IMR-90 (cell line): ENCODE measurements around the gene GPT2. TPM values are rescaled to one million over a fixed set of nuclear protein-coding genes. Genes with fewer than 3 reads are reported as not detected.

Source experiments
- ATAC-seq: fragments of 200-7000 bp; cut with Tn5 transposase; 2 replicates; pipeline ENCODE4 v1.9.1; 2020; ENCODE audit warnings: low read depth, mild to moderate bottlenecking, moderate library complexity
- BruUV-seq: library from RNA; stranded (reverse); fragments of 400-500 nt; replicated peaks from 2 replicates; lab custom pipeline; 2021; lab: Mats Ljungman, UMichigan
- CTCF ChIA-PET: fragments of 300-600 bp; formaldehyde crosslinking; extraction: SDS; loops from one replicate; lab custom pipeline; 2021; ENCODE audit warnings: antibody characterized with exemption; lab: Yijun Ruan, JAX
- POLR2A ChIA-PET: fragments of 300-600 bp; sonication (Branson Sonifier 250); formaldehyde crosslinking; loops from one replicate; lab custom pipeline; 2022; ENCODE audit warnings: antibody characterized with exemption; ENCODE audit not compliant: unreplicated experiment; lab: Charles Lee
- DNase-seq: peaks from one replicate; pipeline ENCODE4 v3.0.0; 2013
- H2AFZ ChIP-seq: replicated peaks from 2 replicates; pipeline ENCODE3; 2013; ENCODE audit warnings: low read length, mild to moderate bottlenecking; ENCODE audit not compliant: poor library complexity
- H2AK5ac ChIP-seq: 2 replicates; pipeline ENCODE4 v1.6.1; 2013; ENCODE audit warnings: low read depth, low read length, inconsistent platforms
- H2AK9ac ChIP-seq: replicated peaks from 2 replicates; pipeline ENCODE3; 2013; ENCODE audit warnings: mild to moderate bottlenecking, low read depth, low read length, moderate library complexity; ENCODE audit not compliant: poor library complexity
- H2BK120ac ChIP-seq: 2 replicates; pipeline ENCODE4 v1.6.1; 2013; ENCODE audit warnings: low read depth, low read length, inconsistent platforms
- H2BK15ac ChIP-seq: 3 replicates; pipeline ENCODE4 v1.6.1; 2013; ENCODE audit warnings: low read depth, low read length, inconsistent platforms
- H2BK20ac ChIP-seq: 2 replicates; pipeline ENCODE4 v1.6.1; 2013; ENCODE audit warnings: low read depth, mild to moderate bottlenecking, inconsistent platforms, low read length, moderate library complexity
- H2BK5ac ChIP-seq: 2 replicates; pipeline ENCODE4 v1.6.1; 2013; ENCODE audit warnings: mild to moderate bottlenecking, low read depth, low read length, inconsistent platforms; ENCODE audit not compliant: poor library complexity, severe bottlenecking
- H3K14ac ChIP-seq: replicated peaks from 2 replicates; pipeline ENCODE4 v1.6.1; 2013; ENCODE audit warnings: low read depth, low read length, inconsistent platforms
- H3K18ac ChIP-seq: 2 replicates; pipeline ENCODE4 v1.6.1; 2013; ENCODE audit warnings: low read depth, low read length, control low read depth
- H3K23ac ChIP-seq: 2 replicates; pipeline ENCODE4 v1.6.1; 2013; ENCODE audit warnings: low read depth, low read length, inconsistent platforms
- H3K27ac ChIP-seq: 2 replicates; pipeline ENCODE4 v1.5.1; 2013; ENCODE audit warnings: mild to moderate bottlenecking, control low read depth, low read length; ENCODE audit not compliant: insufficient read depth
- H3K27me3 ChIP-seq: 2 replicates; pipeline ENCODE4 v1.6.1; 2013; ENCODE audit warnings: low read length; ENCODE audit not compliant: control insufficient read depth, insufficient read depth
- H3K36me3 ChIP-seq: 2 replicates; pipeline ENCODE4 v1.6.1; 2013; ENCODE audit warnings: low read length, mixed read lengths; ENCODE audit not compliant: control insufficient read depth, insufficient read depth
- H3K4ac ChIP-seq: 2 replicates; pipeline ENCODE4 v1.6.1; 2013; ENCODE audit warnings: low read depth, low read length, inconsistent platforms
- H3K4me1 ChIP-seq: 2 replicates; pipeline ENCODE4 v1.6.1; 2013; ENCODE audit warnings: low read length, mixed read lengths; ENCODE audit not compliant: control insufficient read depth, insufficient read depth
- H3K4me2 ChIP-seq: 2 replicates; pipeline ENCODE4 v1.6.1; 2013; ENCODE audit warnings: low read depth, mild to moderate bottlenecking, control low read depth, low read length, moderate library complexity
- H3K4me3 ChIP-seq: 2 replicates; pipeline ENCODE4 v1.5.1; 2013; ENCODE audit warnings: low read depth, mild to moderate bottlenecking, control low read depth, low read length, moderate library complexity; ENCODE audit not compliant: insufficient read depth
- H3K56ac ChIP-seq: 2 replicates; pipeline ENCODE4 v1.6.1; 2013; ENCODE audit warnings: low read length, inconsistent platforms; ENCODE audit not compliant: insufficient read depth; ENCODE audit errors: extremely low read depth
- H3K79me1 ChIP-seq, 2 experiments: 2 replicates each; pipeline ENCODE4 v1.6.1; 2013; ENCODE audit warnings: low read length in 2 of 2, inconsistent platforms in 1 of 2, low read depth in 1 of 2
- H3K9ac ChIP-seq: 2 replicates; pipeline ENCODE4 v1.6.1; 2013; ENCODE audit warnings: low read depth, low read length, control low read depth
- H3K9me1 ChIP-seq: 2 replicates; pipeline ENCODE4 v1.6.1; 2013; ENCODE audit warnings: low read length, inconsistent platforms; ENCODE audit not compliant: insufficient read depth
- H3K9me3 ChIP-seq: 2 replicates; pipeline ENCODE4 v1.6.1; 2013; ENCODE audit warnings: low read length; ENCODE audit not compliant: control insufficient read depth, insufficient read depth
- H4K20me1 ChIP-seq: 2 replicates; pipeline ENCODE4 v1.6.1; 2013; ENCODE audit warnings: low read length, inconsistent platforms; ENCODE audit not compliant: insufficient read depth
- H4K5ac ChIP-seq: 2 replicates; pipeline ENCODE4 v1.6.1; 2013; ENCODE audit warnings: mild to moderate bottlenecking, low read depth, low read length, control low read depth
- H4K8ac ChIP-seq, 2 experiments: 2 replicates each; pipeline ENCODE4 v1.6.1; 2013; ENCODE audit warnings: low read depth in 2 of 2, low read length in 2 of 2, control low read depth in 1 of 2, inconsistent platforms in 1 of 2
- H4K91ac ChIP-seq: 2 replicates; pipeline ENCODE4 v1.6.1; 2013; ENCODE audit warnings: low read depth, low read length, inconsistent platforms; ENCODE audit not compliant: insufficient read depth
- CEBPB ChIP-seq: IDR thresholded peaks from 2 replicates; pipeline ENCODE4 v1.6.1; 2012; ENCODE audit warnings: low read depth, low read length, improper control_type of control experiment
- CHD1 ChIP-seq: IDR thresholded peaks from 2 replicates; pipeline ENCODE4 v1.6.1; 2012; ENCODE audit warnings: low read depth, low read length, improper control_type of control experiment
- MAFK ChIP-seq: IDR thresholded peaks from 2 replicates; pipeline ENCODE4 v1.6.1; 2012; ENCODE audit warnings: low read depth, low read length, improper control_type of control experiment
- MXI1 ChIP-seq: IDR thresholded peaks from 2 replicates; pipeline ENCODE4 v1.6.1; 2012; ENCODE audit warnings: low read depth, mild to moderate bottlenecking, low read length, moderate library complexity, borderline replicate concordance
- NFE2L2 ChIP-seq: fragments of 150-350 bp; IDR thresholded peaks from 2 replicates; pipeline ENCODE4 v1.6.1; 2016; ENCODE audit warnings: low read depth, mild to moderate bottlenecking, low read length
- POLR2A ChIP-seq: IDR thresholded peaks from 2 replicates; pipeline ENCODE4 v1.6.1; 2012; ENCODE audit warnings: mild to moderate bottlenecking, low read depth, low read length
- RAD21 ChIP-seq: IDR thresholded peaks from 2 replicates; pipeline ENCODE4 v1.6.1; 2012; ENCODE audit warnings: low read length, improper control_type of control experiment
- RCOR1 ChIP-seq: IDR thresholded peaks from 2 replicates; pipeline ENCODE4 v1.6.1; 2012; ENCODE audit warnings: mild to moderate bottlenecking, low read length, improper control_type of control experiment; ENCODE audit not compliant: insufficient replicate concordance
- RFX5 ChIP-seq: IDR thresholded peaks from 2 replicates; pipeline ENCODE4 v1.8.0; 2012; ENCODE audit warnings: low read depth, mild to moderate bottlenecking, low read length, moderate library complexity
- SMC3 ChIP-seq: fragments of 150-350 bp; IDR thresholded peaks from 2 replicates; pipeline ENCODE4 v1.6.1; 2016; ENCODE audit warnings: low read depth, mild to moderate bottlenecking, antibody characterized with exemption, low read length, moderate library complexity
- WGBS, 2 experiments: methylation state at CpG; one replicate each; pipeline versions ENCODE4 v1.1.5 to v1.1.7; 2013; ENCODE audit warnings: missing lambda C conversion rate in 2 of 2; ENCODE audit not compliant: insufficient read length in 1 of 2; ENCODE audit errors: extremely low coverage in 2 of 2; 5-methylcytosine and 5-hydroxymethylcytosine counted together
- dilution Hi-C: fragments of 300-500 bp; cut with HindIII; formaldehyde crosslinking; loops from one replicate; pipeline ENCODE4 v1.14.3; 2018; ENCODE audit warnings: low sequenced_read_pairs; ENCODE audit not compliant: unreplicated experiment
- in situ Hi-C: fragments of 300-500 bp; cut with MboI; formaldehyde crosslinking; loops from 3 replicates; pipeline ENCODE4 v1.14.3; 2019; ENCODE audit warnings: low sequenced_read_pairs, inconsistent platforms, mixed read lengths
- intact Hi-C: fragments of 100-400 bp; cut with micrococcal nuclease; formaldehyde crosslinking; loops from 2 replicates; pipeline ENCODE4 v1.10.0; 2022
- polyA plus RNA-seq, 3 experiments: library from polyadenylated mRNA; depleted of rRNA; stranded (reverse); fragments of >200 nt; gene quantifications; 2 replicates each; pipeline ENCODE4 v1.2.3, GENCODE V29; 2012; ENCODE audit warnings: low replicate concordance in 1 of 3
- total RNA-seq: library from RNA; depleted of rRNA; stranded (reverse); fragments of >200 nt; gene quantifications from 2 replicates; pipeline ENCODE4 v1.2.3, GENCODE V29; 2012
- TF ChIP-seq, protein P1 (sequence below): fragments of 150-350 bp; IDR thresholded peaks from 2 replicates; pipeline ENCODE4 v1.6.1; 2017; ENCODE audit warnings: mild to moderate bottlenecking, antibody characterized with exemption, low read length, low read depth
- TF ChIP-seq, protein P2 (sequence below): conservative IDR thresholded peaks from 2 replicates; pipeline ENCODE4 v1.5.1; 2012; ENCODE audit warnings: mild to moderate bottlenecking, low read depth, low read length, improper control_type of control experiment
- TF ChIP-seq, protein P3 (sequence below): fragments of 150-350 bp; IDR thresholded peaks from 2 replicates; pipeline ENCODE4 v1.6.1; 2016; ENCODE audit warnings: low read depth, mild to moderate bottlenecking, low read length, moderate library complexity, borderline replicate concordance

Gene GPT2
- total and polyA plus RNA-seq, 2 of the 4 experiments (the other 2 are of a cell fraction), result 26.4 to 31.5 TPM

DNA sequence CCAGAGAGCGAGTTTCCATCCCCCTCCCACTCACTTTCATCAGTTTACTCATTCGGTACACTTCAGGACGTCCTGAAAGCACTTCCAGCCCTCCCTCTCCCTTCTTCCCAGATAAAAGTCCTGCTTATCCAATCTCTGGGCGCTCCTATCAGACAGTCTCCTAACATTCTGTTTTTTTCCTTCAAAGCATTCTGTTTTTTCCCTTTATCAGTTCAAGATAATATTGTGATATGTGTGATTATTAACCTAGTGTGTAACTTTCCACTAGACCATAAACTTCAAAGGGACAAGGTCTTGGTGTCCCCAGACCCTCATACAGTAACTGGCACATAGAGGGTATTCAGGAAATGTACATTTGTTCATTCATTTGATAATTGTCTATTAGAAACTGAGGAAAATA lies 28.8 kb upstream of the GPT2 start:
- ChIA-PET CTCF (interaction anchor here (0.7 kb wide), 1 partner anchor 75 kb away, joined by 4 read pairs; no protein-coding TSS in a partner anchor), POLR2A (no interaction called here)
- Histone ChIP-seq H2BK5ac (no peak overlapping the region), H3K14ac (no peak overlapping the region), H3K4me2 (no peak overlapping the region), H3K27ac (no peak overlapping the region), H3K18ac (no peak overlapping the region), H3K9ac (no peak overlapping the region), H4K20me1 (no peaks in the 10 kb centered on the region), H4K8ac (no peak overlapping the region), H3K23ac (no peak overlapping the region), H2BK15ac (no peak overlapping the region), H2AFZ (no peak overlapping the region), H3K79me1 (no peaks in the 10 kb centered on the region; a peak in 1 of 4 replicates), H3K9me3 (no peaks in the 10 kb centered on the region), H4K91ac (no peak overlapping the region), H3K36me3 (no peaks in the 10 kb centered on the region), H2AK9ac (no peak overlapping the region), H2AK5ac (no peak overlapping the region), H3K4me1 (peaks cover 2% of the 10 kb centered on the region), H2BK120ac (no peak overlapping the region), H2BK20ac (no peak overlapping the region), H3K56ac (no peak overlapping the region), H3K4ac (no peak overlapping the region), H3K27me3 (no peaks in the 10 kb centered on the region), H4K5ac (no peak overlapping the region), H3K9me1 (peaks cover 4% of the 10 kb centered on the region; the same call in 1 of the 2 replicates), H3K4me3 (no peak overlapping the region)
- TF ChIP-seq, protein P1, sequence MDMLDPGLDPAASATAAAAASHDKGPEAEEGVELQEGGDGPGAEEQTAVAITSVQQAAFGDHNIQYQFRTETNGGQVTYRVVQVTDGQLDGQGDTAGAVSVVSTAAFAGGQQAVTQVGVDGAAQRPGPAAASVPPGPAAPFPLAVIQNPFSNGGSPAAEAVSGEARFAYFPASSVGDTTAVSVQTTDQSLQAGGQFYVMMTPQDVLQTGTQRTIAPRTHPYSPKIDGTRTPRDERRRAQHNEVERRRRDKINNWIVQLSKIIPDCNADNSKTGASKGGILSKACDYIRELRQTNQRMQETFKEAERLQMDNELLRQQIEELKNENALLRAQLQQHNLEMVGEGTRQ, result no peak
- TF ChIP-seq MXI1, result no peak
- no peak for TF ChIP-seq MAFK
- TF ChIP-seq, protein P2, sequence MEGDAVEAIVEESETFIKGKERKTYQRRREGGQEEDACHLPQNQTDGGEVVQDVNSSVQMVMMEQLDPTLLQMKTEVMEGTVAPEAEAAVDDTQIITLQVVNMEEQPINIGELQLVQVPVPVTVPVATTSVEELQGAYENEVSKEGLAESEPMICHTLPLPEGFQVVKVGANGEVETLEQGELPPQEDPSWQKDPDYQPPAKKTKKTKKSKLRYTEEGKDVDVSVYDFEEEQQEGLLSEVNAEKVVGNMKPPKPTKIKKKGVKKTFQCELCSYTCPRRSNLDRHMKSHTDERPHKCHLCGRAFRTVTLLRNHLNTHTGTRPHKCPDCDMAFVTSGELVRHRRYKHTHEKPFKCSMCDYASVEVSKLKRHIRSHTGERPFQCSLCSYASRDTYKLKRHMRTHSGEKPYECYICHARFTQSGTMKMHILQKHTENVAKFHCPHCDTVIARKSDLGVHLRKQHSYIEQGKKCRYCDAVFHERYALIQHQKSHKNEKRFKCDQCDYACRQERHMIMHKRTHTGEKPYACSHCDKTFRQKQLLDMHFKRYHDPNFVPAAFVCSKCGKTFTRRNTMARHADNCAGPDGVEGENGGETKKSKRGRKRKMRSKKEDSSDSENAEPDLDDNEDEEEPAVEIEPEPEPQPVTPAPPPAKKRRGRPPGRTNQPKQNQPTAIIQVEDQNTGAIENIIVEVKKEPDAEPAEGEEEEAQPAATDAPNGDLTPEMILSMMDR, result no peak
- no peak for TF ChIP-seq NFE2L2
- no peak for TF ChIP-seq RFX5
- TF ChIP-seq RCOR1, result no peak
- TF ChIP-seq POLR2A, result no peak
- TF ChIP-seq, protein P3, sequence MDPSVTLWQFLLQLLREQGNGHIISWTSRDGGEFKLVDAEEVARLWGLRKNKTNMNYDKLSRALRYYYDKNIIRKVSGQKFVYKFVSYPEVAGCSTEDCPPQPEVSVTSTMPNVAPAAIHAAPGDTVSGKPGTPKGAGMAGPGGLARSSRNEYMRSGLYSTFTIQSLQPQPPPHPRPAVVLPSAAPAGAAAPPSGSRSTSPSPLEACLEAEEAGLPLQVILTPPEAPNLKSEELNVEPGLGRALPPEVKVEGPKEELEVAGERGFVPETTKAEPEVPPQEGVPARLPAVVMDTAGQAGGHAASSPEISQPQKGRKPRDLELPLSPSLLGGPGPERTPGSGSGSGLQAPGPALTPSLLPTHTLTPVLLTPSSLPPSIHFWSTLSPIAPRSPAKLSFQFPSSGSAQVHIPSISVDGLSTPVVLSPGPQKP, result no peak
- TF ChIP-seq CHD1, result no peak
- no peak for TF ChIP-seq RAD21
- no peak for TF ChIP-seq CEBPB
- TF ChIP-seq SMC3, result no peak
- no peak for ATAC-seq
- WGBS, 2 experiments, result 29% methylated on average over 3 of the region's 4 CpGs; no CpG with 5 or more reads in 1 of the 2 experiments
- no peak for DNase-seq
- dilution Hi-C loops, result no loop called here
- intact Hi-C loops, result loop anchor here (2.0 to 10.0 kb wide), 2 partner anchors 289 to 1309 kb away; partner anchors contain the start of gene NETO2
- BruUV-seq, result no TSS peak
- in situ Hi-C loops, result loop anchor here (5.0 kb wide), 1 partner anchor 42 kb away; no protein-coding TSS in a partner anchor
